GM12878 (cell line): ENCODE measurements around the gene ADGRV1.

Experiments used
- EED ChIP-seq: sonication (generic); IDR thresholded peaks from 2 replicates; pipeline ENCODE4 v1.6.1; 2016; ENCODE audit warnings: antibody characterized with exemption, low read depth
- KAT2A ChIP-seq: conservative IDR thresholded peaks from 2 replicates; pipeline ENCODE4 v1.6.1; 2011; ENCODE audit warnings: low read depth, low read length; ENCODE audit not compliant: control insufficient read depth
- RB1 ChIP-seq: fragments of 450-650 bp; formaldehyde crosslinking; IDR thresholded peaks from 2 replicates; pipeline ENCODE4 v1.6.1; 2017; ENCODE audit warnings: mild to moderate bottlenecking, borderline replicate concordance
- ZNF384 ChIP-seq: IDR thresholded peaks from 2 replicates; pipeline ENCODE4 v1.6.1; 2012; ENCODE audit warnings: low read depth, mild to moderate bottlenecking, low read length, improper control_type of control experiment, borderline replicate concordance
- TF ChIP-seq, protein P1 (sequence below), 3 experiments: IDR thresholded peaks in 2 of 3; conservative IDR thresholded peaks in 1 of 3; 2 replicates each; pipeline ENCODE4 v1.5.1; 2011; ENCODE audit warnings: low read depth in 3 of 3, low read length in 3 of 3, mild to moderate bottlenecking in 3 of 3, control low read depth in 2 of 3, moderate library complexity in 2 of 3, inconsistent platforms in 1 of 3, mixed read lengths in 1 of 3; ENCODE audit not compliant: control insufficient read depth in 2 of 3, insufficient read depth in 1 of 3; ENCODE audit errors: extremely low read depth in 1 of 3

DNA sequence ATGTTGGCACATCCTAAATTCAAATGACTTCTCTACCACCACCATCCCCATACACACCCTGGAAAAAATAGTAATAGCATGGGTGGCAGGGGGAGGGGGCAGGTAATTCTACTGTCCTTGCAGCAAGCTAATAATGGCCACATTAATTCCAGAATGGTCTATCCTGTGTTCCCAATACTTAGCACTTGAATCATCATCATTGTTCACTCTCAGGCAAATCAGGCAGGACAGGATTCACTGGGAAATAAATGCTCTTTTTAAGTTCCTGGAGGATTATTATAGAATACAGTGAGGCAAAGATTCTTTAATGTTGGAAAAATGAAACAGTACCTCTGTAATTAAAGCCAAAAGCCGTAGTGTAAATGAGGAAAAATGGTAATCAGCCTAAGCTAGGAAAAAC lies 570.0 kb downstream of the ADGRV1 start:
- TF ChIP-seq KAT2A (no peak), RB1 (no peak), EED (no peak), ZNF384 (no peak)
- TF ChIP-seq, protein P1, sequence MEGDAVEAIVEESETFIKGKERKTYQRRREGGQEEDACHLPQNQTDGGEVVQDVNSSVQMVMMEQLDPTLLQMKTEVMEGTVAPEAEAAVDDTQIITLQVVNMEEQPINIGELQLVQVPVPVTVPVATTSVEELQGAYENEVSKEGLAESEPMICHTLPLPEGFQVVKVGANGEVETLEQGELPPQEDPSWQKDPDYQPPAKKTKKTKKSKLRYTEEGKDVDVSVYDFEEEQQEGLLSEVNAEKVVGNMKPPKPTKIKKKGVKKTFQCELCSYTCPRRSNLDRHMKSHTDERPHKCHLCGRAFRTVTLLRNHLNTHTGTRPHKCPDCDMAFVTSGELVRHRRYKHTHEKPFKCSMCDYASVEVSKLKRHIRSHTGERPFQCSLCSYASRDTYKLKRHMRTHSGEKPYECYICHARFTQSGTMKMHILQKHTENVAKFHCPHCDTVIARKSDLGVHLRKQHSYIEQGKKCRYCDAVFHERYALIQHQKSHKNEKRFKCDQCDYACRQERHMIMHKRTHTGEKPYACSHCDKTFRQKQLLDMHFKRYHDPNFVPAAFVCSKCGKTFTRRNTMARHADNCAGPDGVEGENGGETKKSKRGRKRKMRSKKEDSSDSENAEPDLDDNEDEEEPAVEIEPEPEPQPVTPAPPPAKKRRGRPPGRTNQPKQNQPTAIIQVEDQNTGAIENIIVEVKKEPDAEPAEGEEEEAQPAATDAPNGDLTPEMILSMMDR (IDR thresholded peaks at IDR 0.05 in 2 of 3, conservative IDR thresholded peaks at IDR 0.05 in 1 of 3; ENCODE audit: control insufficient read depth in 2 of 3, extremely low read depth in 1 of 3, insufficient read depth in 1 of 3, low read depth in 3 of 3, low read length in 3 of 3) = no peak
